8988T (cell line): Measurements from ENCODE around the gene DCTN1.
"Not testable (repeated sequence)": the region's sequence is repeated elsewhere in the genome, so short reads cannot be mapped to it uniquely, and the experiment has no call there.

Experiments used
- DNase-seq: peaks from one replicate; pipeline ENCODE4 v3.0.0; 2011

Gene DCTN1

DNA sequence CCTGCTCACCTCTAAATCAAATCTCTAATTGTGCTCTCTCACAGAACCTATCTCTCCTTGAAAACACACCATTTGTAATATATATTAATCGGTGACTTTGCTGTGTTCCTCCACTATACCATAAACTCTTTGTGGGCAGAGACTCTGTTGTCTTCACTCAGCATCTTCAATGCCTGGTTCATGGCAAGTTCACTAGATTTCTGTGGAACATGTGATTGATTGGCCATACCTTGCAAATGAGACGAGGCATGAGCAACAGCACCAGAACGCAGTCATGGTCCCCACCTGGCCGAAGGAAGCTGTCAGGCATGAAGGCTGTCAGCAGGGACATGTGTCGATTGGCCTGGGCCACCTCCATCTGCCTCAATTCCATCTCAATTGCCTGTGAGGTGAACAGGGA is 11.6 kb downstream of the DCTN1 start:
- no peak for DNase-seq

DNA sequence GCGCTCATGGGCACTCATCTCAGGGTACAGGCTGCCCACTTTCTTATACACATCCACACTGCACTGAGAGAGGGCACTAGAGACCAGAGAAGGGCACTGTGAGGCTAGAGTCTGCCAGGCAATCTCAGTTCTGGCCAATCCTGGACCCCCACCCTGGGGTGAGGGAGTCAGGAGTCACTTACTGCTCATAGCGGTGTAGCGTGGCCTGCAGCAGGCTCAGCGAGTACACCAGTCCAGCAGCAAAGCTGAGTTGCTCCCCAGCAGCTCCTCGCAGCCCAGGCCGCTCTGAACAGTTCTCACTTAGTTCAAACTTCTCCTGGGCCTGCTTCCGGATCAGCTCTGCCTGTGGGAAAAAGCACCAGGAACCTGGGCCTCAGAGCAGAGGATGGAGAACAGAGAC is 12.3 kb downstream of the DCTN1 start:
- DNase-seq = no peak

GRCh38 chr2:74366036-74366435 is 14.1 kb downstream of the DCTN1 start:
- no peak for DNase-seq

DNA sequence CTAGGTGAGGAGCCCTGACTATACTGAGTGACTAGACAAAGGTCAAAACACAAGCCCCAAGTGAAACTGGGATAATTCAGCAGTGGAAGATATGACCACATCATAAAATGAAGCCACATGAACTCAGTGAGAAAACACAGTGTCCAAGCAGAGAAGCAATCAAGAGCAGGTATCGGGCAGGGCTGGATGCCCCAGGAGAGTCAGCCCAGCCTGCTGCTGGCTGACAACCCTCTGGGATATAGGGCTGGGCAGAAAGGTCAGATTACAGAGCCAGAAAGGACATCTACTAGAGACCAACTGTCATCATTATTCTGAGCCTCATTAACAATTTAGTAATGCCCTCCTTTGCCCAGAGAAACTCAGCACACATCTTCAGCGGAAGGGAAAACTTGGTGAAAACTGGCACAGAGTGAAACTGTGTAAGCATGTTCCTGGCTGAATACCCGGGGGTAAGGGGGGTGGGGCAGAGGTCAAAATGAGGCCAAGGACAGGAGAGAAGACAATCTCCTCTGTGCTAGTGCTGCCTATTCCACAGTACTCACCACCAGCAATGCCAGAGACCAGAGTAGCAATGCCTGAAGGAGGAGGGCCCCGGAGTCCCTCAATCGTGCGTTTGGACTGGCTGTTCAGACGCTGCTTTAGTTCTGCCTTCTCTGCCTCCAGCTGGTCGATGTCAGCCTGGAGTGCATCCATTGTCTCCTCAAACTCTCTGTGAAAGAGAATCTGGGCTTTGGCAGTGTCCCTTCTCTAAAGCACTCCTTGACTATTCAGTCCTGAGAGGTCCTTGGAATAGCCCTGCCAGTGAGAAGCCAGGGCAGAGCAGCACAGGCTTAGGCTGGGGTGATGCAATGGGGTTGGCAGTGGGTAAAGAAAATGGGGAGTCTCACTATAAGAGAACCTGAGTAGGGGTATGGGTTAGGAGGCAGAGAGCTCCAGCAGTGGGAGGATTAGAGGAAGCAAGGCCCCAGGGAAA is 15.3 kb downstream of the DCTN1 start:
- no peak for DNase-seq

DNA sequence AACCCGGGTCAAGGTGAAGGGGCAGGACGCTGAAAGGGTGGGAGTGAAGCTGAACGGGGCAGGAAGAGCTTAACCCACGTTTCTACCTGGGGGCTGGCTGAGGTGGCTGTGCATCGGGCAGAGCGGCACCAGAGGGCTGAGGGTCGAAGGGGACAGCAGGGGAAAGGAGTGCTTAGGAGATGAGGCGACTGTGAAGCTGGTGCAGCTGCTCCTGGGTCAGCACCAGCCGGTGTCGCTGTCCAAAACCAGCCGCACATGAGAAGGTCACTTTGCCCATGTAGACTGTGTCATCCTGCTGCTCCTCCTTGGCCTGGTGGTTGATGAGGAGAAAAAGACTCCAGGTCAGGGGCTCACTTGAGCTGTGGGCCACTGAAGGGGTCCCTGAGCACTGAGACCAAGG is 18.8 kb downstream of the DCTN1 start:
- DNase-seq = no peak

- DNase-seq = no peak
These were observed 22.5 kb downstream of the DCTN1 start for GRCh38 chr2:74357627-74358026.

GRCh38 chr2:74349889-74350288 is 30.2 kb downstream of the DCTN1 start:
- DNase-seq = no peak

DNA sequence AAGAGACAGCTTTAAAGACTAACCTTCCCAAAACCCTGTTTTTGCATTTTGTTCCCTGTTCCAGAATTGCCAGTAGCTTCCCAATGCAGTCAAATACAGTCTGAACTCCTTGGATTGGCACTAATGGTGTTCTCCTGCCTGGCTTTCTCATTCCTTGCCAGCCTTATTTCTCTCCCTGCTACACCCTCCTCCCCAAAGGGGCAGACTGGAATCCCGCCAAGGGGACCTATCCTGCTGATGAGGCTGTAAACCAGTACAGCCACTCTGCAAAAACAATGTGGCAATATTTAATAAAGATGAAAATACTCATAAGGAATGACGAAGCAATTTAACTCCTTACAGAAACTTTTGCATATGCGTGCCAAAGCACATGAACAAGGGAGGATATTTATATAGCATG is 32.4 kb downstream of the DCTN1 start:
- no peak for DNase-seq

- no peak for DNase-seq
These were observed 32.8 kb downstream of the DCTN1 start for GRCh38 chr2:74347303-74347702.

DNA sequence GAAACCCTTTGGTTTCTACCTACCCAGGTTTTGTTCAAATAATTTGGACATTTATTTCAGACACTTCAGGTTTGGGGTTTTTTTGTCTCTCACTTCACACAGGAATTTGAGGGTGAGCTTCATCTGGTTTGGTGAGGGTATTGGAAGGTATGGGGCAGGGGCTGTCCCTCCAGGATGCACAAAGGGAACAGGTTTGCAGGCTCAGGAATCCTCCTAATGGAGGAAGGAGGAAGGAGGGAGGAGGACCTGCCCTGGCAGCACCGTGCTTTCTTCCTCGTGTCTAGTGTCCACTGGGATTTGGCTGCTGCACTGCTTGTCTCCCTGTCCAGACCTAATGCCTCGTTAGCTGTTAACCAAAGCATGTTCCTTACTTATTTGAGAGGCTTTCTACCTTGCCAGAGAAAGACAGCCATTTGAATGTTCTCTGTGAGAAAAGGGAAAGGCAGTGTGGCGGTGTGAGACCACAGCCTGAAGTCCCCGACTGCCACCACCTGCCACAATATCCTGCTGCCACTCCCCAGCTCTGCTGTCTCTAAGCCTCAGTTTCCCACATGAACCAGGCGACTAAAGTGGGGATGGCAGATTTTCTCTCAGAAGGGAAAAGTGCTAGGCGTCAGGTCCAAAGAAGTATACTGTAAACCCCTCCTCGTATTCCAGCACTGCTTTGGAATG is 34.7 kb downstream of the DCTN1 start:
- no peak for DNase-seq

DNA sequence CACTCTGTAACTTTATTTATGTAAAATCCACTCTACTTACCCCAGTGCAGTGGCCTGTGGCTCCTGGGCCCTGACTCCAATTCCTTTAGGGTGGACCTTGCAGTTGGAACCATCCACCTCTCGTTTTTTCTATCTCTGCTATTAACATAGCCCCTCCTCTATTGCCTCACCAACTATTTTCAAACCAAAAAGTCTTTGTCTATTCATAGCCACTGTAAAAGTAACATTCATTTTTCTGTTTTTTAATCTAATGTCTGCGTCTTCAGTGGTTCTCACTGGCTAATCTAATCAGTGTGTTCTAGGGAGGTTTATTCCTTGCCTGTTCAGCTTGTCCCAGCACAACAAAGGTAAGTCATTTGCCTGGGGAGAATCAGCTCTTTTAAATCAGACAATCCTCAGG is 36.8 kb downstream of the DCTN1 start, which contains the start of gene SLC4A5:
Gene SLC4A5 (minus strand): TSS at position 101 of the 400 bp plus-strand sequence. CDS start 28,393 bp downstream, outside the sequence.
- no peak for DNase-seq

GRCh38 chr2:74336227-74336626 is 43.9 kb downstream of the DCTN1 start:
- not testable (repeated sequence) for DNase-seq

DNA sequence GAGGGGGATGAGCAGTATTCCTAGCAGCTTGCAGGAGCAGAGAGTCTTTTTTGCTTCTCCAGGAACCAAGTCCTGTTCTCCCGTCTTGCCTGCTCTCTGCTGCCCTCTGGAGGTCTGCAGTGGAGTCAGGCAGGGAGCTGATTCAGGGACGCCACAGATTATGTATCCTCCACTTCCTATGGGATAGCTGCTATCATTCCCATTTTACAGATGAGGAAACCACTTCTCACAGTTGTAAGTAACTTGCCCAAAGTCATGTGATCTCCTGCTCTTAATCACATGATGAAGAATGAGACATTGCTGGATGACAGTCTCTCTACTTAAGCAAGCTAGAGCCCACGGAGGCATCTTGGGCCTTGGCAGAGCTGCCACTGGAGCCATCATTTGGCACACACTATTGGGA is 45.2 kb downstream of the DCTN1 start:
- DNase-seq = no peak

- DNase-seq = no peak
These were observed 46.1 kb downstream of the DCTN1 start for GRCh38 chr2:74333896-74334586.

DNA sequence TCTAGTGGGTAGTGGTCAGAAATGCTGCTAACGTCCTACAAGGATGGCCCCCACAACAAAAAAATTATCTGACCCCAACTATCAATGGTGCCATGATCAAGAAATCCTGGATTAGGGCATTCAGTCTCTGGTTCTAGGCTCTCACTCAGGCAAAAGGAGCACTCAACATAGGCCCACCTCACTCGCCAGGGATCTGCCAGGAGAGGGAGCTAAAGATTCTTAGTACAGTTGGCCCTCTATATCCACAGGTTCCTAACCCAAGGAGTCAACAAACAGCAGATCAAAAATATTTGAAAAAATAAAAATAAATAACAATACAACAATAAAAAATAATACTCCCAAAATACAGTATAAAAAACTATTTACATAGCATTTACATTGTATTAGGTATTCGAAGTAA is 46.9 kb downstream of the DCTN1 start:
- no peak for DNase-seq

- no peak for DNase-seq
These were observed 47.4 kb downstream of the DCTN1 start for GRCh38 chr2:74332550-74333174.

- DNase-seq = no peak
These were observed 51.5 kb downstream of the DCTN1 start for GRCh38 chr2:74328573-74328972.

GRCh38 chr2:74328074-74328473 is 52.0 kb downstream of the DCTN1 start:
- DNase-seq = no peak

- no peak for DNase-seq
These were observed 52.5 kb downstream of the DCTN1 start for GRCh38 chr2:74327627-74328026.

GRCh38 chr2:74327199-74327598 is 52.9 kb downstream of the DCTN1 start:
- no peak for DNase-seq

- DNase-seq = no peak
These were observed 54.3 kb downstream of the DCTN1 start for GRCh38 chr2:74325815-74326214.

GRCh38 chr2:74321737-74322136 is 58.4 kb downstream of the DCTN1 start:
- no peak for DNase-seq

DNA sequence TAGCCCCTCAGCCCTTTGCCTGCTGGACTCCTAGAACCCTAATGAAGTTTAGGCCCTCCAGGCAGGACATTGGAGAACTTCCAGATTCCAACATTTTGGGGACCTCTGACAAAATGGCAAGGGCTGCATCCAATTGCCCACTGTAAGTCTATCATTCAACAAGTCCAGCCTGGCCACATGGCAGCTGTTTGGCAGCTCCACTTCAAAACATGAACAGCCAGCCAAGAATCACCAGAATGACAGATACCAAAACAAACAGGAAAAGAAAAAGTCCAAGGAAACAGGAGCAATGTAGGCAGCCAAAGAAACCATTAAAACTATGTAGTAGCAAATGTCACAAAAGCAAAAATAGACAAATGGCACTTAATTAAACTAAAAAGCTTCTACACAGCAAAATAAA is 62.4 kb downstream of the DCTN1 start:
- no peak for DNase-seq
